Keratinocyte (primary cell): ENCODE results near the gene TNFSF11. TPM values are rescaled to one million over a fixed set of nuclear protein-coding genes. Genes with fewer than 3 reads are reported as not detected.

Experiments used
- DNase-seq: peaks from one replicate; pipeline ENCODE4 v3.0.0-alpha.2; 2011; ENCODE audit warnings: low read depth, missing footprints, low spot score
- FAIRE-seq: peaks from 2 replicates; lab custom pipeline; 2011; peaks lifted over from hg19 to GRCh38; lab: Jason Lieb, UNC
- H2AFZ ChIP-seq: 2 replicates; pipeline ENCODE4 v1.6.0; 2012; ENCODE audit warnings: low read length, control low read depth, inconsistent platforms; ENCODE audit not compliant: control insufficient read depth
- H3K27ac ChIP-seq: 2 replicates; pipeline ENCODE4 v1.5.1; 2011; ENCODE audit warnings: low read length; ENCODE audit not compliant: control insufficient read depth, insufficient read depth
- H3K27me3 ChIP-seq: 3 replicates; pipeline ENCODE4 v1.6.0; 2011; ENCODE audit warnings: low read length; ENCODE audit not compliant: control insufficient read depth, insufficient read depth; ENCODE audit errors: extremely low read depth
- H3K36me3 ChIP-seq, 2 experiments: 2 replicates in 1 of 2; 3 replicates in 1 of 2; pipeline ENCODE4 v1.5.1; 2011; ENCODE audit warnings: low read length in 2 of 2, mild to moderate bottlenecking in 1 of 2; ENCODE audit not compliant: control insufficient read depth in 2 of 2, insufficient read depth in 2 of 2; ENCODE audit errors: extremely low read depth in 1 of 2
- H3K4me1 ChIP-seq: 3 replicates; pipeline ENCODE4 v1.5.1; 2011; ENCODE audit warnings: low read length; ENCODE audit not compliant: control insufficient read depth, insufficient read depth; ENCODE audit errors: extremely low read depth
- H3K4me2 ChIP-seq: 3 replicates; pipeline ENCODE4 v1.6.0; 2011; ENCODE audit warnings: low read depth, low read length; ENCODE audit not compliant: control insufficient read depth, insufficient read depth; ENCODE audit errors: extremely low read depth
- H3K4me3 ChIP-seq, 3 experiments: fragments of 200-600 bp in 1 of 3; sonication (generic) in 1 of 3; 2 replicates in 2 of 3; 3 replicates in 1 of 3; pipeline ENCODE4 v1.5.1; 2011 to 2016; ENCODE audit warnings: low read length in 3 of 3, mild to moderate bottlenecking in 3 of 3, control low read depth in 2 of 3, inconsistent platforms in 1 of 3, low read depth in 1 of 3, mixed read lengths in 1 of 3, mixed run types in 1 of 3, moderate library complexity in 1 of 3; ENCODE audit not compliant: control insufficient read depth in 2 of 3, insufficient read depth in 2 of 3; ENCODE audit errors: extremely low read depth in 1 of 3
- H3K79me2 ChIP-seq: 2 replicates; pipeline ENCODE4 v1.6.0; 2012; ENCODE audit warnings: low read length; ENCODE audit not compliant: control insufficient read depth, insufficient read depth
- H3K9ac ChIP-seq: 3 replicates; pipeline ENCODE4 v1.6.0; 2011; ENCODE audit warnings: low read length; ENCODE audit not compliant: control insufficient read depth, insufficient read depth; ENCODE audit errors: extremely low read depth
- H3K9me1 ChIP-seq: 3 replicates; pipeline ENCODE4 v1.6.0; 2011; ENCODE audit warnings: low read length; ENCODE audit not compliant: control insufficient read depth, insufficient read depth; ENCODE audit errors: extremely low read depth
- H3K9me3 ChIP-seq: 2 replicates; pipeline ENCODE4 v1.5.1; 2012; ENCODE audit warnings: low read depth, low read length; ENCODE audit not compliant: control insufficient read depth
- H4K20me1 ChIP-seq: 3 replicates; pipeline ENCODE4 v1.6.0; 2011; ENCODE audit warnings: low read length; ENCODE audit not compliant: control insufficient read depth, insufficient read depth; ENCODE audit errors: extremely low read depth
- CTCF ChIP-seq, 3 experiments: IDR thresholded peaks in 1 of 3; conservative IDR thresholded peaks in 1 of 3; optimal IDR thresholded peaks in 1 of 3; 2 replicates in 2 of 3; 3 replicates in 1 of 3; pipeline versions ENCODE3 to v1.5.1; 2011; ENCODE audit warnings: low read length in 3 of 3, mild to moderate bottlenecking in 3 of 3, moderate library complexity in 2 of 3, control low read depth in 1 of 3, inconsistent platforms in 1 of 3; ENCODE audit not compliant: insufficient read depth in 2 of 3; ENCODE audit errors: extremely low read depth in 1 of 3
- EZH2 ChIP-seq: IDR thresholded peaks from one replicate; pipeline ENCODE4 v1.6.1; 2012; ENCODE audit warnings: inconsistent platforms, mild to moderate bottlenecking, low read length, moderate library complexity
- dilution Hi-C: fragments of 300-500 bp; cut with MboI; formaldehyde crosslinking; loops from one replicate; pipeline ENCODE4 v1.7.0; 2020; ENCODE audit warnings: low sequenced_read_pairs; ENCODE audit not compliant: extremely low pct_ligation_motif_present
- polyA plus RNA-seq, 5 experiments: library from polyadenylated mRNA; depleted of rRNA in 3 of 5; stranded (reverse) in 3 of 5; stranded (forward) in 1 of 5; unstranded in 1 of 5; fragments of >200 nt; gene quantifications; 1 replicate in 1 of 5; 2 replicates in 3 of 5; 3 replicates in 1 of 5; pipeline versions ENCODE4 v1.2.1 to v1.2.3, GENCODE V29; 2011 to 2012; ENCODE audit warnings: missing spikeins in 2 of 5, low read depth in 1 of 5, low replicate concordance in 1 of 5

The TNFSF11 gene
- polyA plus RNA-seq, 1 donor (not counting 4 experiments of a cell fraction or from before 2014, with no cell fraction given) = not detected

GRCh38 chr13:42569576-42570344 lies 4.2 kb upstream of the TNFSF11 start:
- TF ChIP-seq CTCF (optimal IDR thresholded peaks at IDR 0.05 in 1 of 3, IDR thresholded peaks at IDR 0.05 in 1 of 3, conservative IDR thresholded peaks at IDR 0.05 in 1 of 3; ENCODE audit: extremely low read depth in 1 of 3, insufficient read depth in 2 of 3, low read length in 3 of 3) (no peak), EZH2 (no peak)
- FAIRE-seq = no peak

GRCh38 chr13:42571895-42572294 lies 2.1 kb upstream of the TNFSF11 start:
- Histone ChIP-seq H3K9ac (no peak overlapping the region), H3K27ac (no peak overlapping the region), H3K4me2 (no peak overlapping the region), H3K9me1 (no peaks in the 10 kb centered on the region), H4K20me1 (no peaks in the 10 kb centered on the region), H3K27me3 (peaks cover 39% of the 10 kb centered on the region), H3K36me3 (no peaks in the 10 kb centered on the region), H3K4me3 (no peak overlapping the region), H3K4me1 (no peaks in the 10 kb centered on the region), H2AFZ (no peak overlapping the region), H3K9me3 (no peaks in the 10 kb centered on the region), H3K79me2 (no peaks in the 10 kb centered on the region)
- FAIRE-seq (no peak), DNase-seq (no peak)
- TF ChIP-seq EZH2 = no peak
- TF ChIP-seq CTCF (optimal IDR thresholded peaks at IDR 0.05 in 1 of 3, IDR thresholded peaks at IDR 0.05 in 1 of 3, conservative IDR thresholded peaks at IDR 0.05 in 1 of 3; ENCODE audit: extremely low read depth in 1 of 3, insufficient read depth in 2 of 3, low read length in 3 of 3) = no peak
- dilution Hi-C loops = no loop called here

More at GRCh38 chr13:42569576-42570344, 4.2 kb upstream of the TNFSF11 start:
- Histone ChIP-seq H3K9me3 (no peaks in the 10 kb centered on the region), H3K79me2 (no peaks in the 10 kb centered on the region), H4K20me1 (no peaks in the 10 kb centered on the region), H3K9me1 (no peaks in the 10 kb centered on the region), H3K4me2 (no peak overlapping the region), H2AFZ (no peak overlapping the region), H3K27ac (no peak overlapping the region), H3K27me3 (peaks cover 23% of the 10 kb centered on the region), H3K9ac (no peak overlapping the region), H3K36me3 (no peaks in the 10 kb centered on the region), H3K4me1 (no peaks in the 10 kb centered on the region), H3K4me3 (no peak overlapping the region)
- dilution Hi-C loops = no loop called here
- no peak for DNase-seq
